OCI-LY7 (cell line): ENCODE data around the gene ACAP3.

Experiments
- CTCF ChIP-seq: fragments of 200-600 bp; sonication (generic); conservative IDR thresholded peaks from 2 replicates; pipeline ENCODE4 v1.5.1; 2014; ENCODE audit warnings: mild to moderate bottlenecking, antibody characterized with exemption, low read length, moderate library complexity, mixed read lengths
- EZH2phosphoT487 ChIP-seq: fragments of 200-600 bp; sonication (generic); IDR thresholded peaks from 2 replicates; pipeline ENCODE4 v1.6.1; 2018; ENCODE audit warnings: low read depth, borderline replicate concordance, mild to moderate bottlenecking, mixed run types, antibody characterized with exemption, low read length, moderate library complexity, mixed read lengths

GRCh38 chr1:1259119-1259488 lies 48.6 kb downstream of the ACAP3 start:
- TF ChIP-seq CTCF (no peak), EZH2phosphoT487 (no peak)
